DND-41 (cell line): Measurements from ENCODE around the gene TMEM271.

Experiments used
- EZH2 ChIP-seq: IDR thresholded peaks from 3 replicates; pipeline ENCODE4 v1.6.1; 2012; ENCODE audit warnings: borderline replicate concordance, low read depth, mild to moderate bottlenecking, moderate library complexity, low read length, inconsistent platforms; ENCODE audit not compliant: severe bottlenecking
- TF ChIP-seq, protein P1 (sequence below): IDR thresholded peaks from 2 replicates; pipeline ENCODE4 v1.5.1; 2012; ENCODE audit warnings: borderline replicate concordance, low read length, moderate library complexity, mild to moderate bottlenecking; ENCODE audit not compliant: poor library complexity, severe bottlenecking; ENCODE audit errors: extremely low read depth

DNA sequence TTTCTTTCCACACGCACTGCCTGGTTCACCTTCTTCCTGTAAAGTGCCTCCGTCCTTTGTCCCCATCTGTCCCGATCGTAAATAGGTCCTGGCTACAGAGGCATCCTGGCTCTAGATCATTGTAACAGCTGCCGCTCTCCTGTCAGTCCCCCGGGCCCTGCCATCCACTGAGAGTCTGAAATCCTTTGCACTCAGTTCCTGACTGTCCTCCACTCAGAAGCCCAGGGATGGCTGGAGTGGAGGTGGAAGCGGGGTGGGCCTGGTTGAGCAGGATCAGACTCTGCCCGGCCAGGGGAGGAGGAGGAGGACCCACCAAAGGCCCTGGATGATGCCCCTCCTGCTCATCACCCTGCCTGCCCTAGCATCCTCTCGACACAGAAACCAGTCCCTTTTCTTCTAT, 47.3 kb downstream of the TMEM271 start:
- TF ChIP-seq, protein P1, sequence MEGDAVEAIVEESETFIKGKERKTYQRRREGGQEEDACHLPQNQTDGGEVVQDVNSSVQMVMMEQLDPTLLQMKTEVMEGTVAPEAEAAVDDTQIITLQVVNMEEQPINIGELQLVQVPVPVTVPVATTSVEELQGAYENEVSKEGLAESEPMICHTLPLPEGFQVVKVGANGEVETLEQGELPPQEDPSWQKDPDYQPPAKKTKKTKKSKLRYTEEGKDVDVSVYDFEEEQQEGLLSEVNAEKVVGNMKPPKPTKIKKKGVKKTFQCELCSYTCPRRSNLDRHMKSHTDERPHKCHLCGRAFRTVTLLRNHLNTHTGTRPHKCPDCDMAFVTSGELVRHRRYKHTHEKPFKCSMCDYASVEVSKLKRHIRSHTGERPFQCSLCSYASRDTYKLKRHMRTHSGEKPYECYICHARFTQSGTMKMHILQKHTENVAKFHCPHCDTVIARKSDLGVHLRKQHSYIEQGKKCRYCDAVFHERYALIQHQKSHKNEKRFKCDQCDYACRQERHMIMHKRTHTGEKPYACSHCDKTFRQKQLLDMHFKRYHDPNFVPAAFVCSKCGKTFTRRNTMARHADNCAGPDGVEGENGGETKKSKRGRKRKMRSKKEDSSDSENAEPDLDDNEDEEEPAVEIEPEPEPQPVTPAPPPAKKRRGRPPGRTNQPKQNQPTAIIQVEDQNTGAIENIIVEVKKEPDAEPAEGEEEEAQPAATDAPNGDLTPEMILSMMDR: no peak
- no peak for TF ChIP-seq EZH2
